Endothelial cell (in vitro differentiated cells): ENCODE results near the gene RFNG. TPM values are rescaled to one million over a fixed set of nuclear protein-coding genes. Genes with fewer than 3 reads are reported as not detected.

ENCODE experiments used
- DNase-seq: peaks from one replicate; pipeline ENCODE4 v3.0.0; 2021; ENCODE audit warnings: low spot score
- H3K27ac Mint-ChIP-seq: one replicate; pipeline ENCODE4 v1.8.0; 2021; ENCODE audit warnings: mixed read lengths, inconsistent platforms; ENCODE audit not compliant: unreplicated experiment
- H3K27me3 Mint-ChIP-seq: one replicate; pipeline ENCODE4 v1.8.0; 2021; ENCODE audit warnings: mild to moderate bottlenecking, moderate library complexity, mixed read lengths, inconsistent platforms; ENCODE audit not compliant: unreplicated experiment
- H3K36me3 Mint-ChIP-seq: one replicate; pipeline ENCODE4 v1.8.0; 2021; ENCODE audit warnings: mild to moderate bottlenecking, low read depth, mixed read lengths, inconsistent platforms; ENCODE audit not compliant: unreplicated experiment
- H3K4me1 Mint-ChIP-seq: one replicate; pipeline ENCODE4 v1.8.0; 2021; ENCODE audit warnings: mild to moderate bottlenecking, mixed read lengths, inconsistent platforms; ENCODE audit not compliant: unreplicated experiment
- H3K4me3 Mint-ChIP-seq: one replicate; pipeline ENCODE4 v1.8.0; 2021; ENCODE audit warnings: mild to moderate bottlenecking, mixed read lengths, inconsistent platforms; ENCODE audit not compliant: unreplicated experiment
- H3K9me3 Mint-ChIP-seq: one replicate; pipeline ENCODE4 v1.8.0; 2021; ENCODE audit warnings: mixed read lengths, inconsistent platforms; ENCODE audit not compliant: unreplicated experiment
- total RNA-seq: library from RNA; stranded (reverse); fragmentation: NEBNext Ultra II Directional; extraction: Animal tissue kit (Norgen Biotek cat#: 25700); gene quantifications from one replicate; pipeline ENCODE4 v1.2.1, GENCODE V29; 2021; ENCODE audit not compliant: unreplicated experiment
- TF ChIP-seq, protein P1 (sequence below): fragments of 200-600 bp; sonication (generic); IDR thresholded peaks from one replicate; pipeline ENCODE4 v1.5.0; 2021; ENCODE audit warnings: antibody characterized with exemption; ENCODE audit not compliant: unreplicated experiment

Gene RFNG
- total RNA-seq, 1 donor from 2014 or later: 19.7 TPM

GRCh38 chr17:82059272-82060000, 7.8 kb upstream of the RFNG start:
- Mint-ChIP-seq H3K27me3 (peaks cover 6% of the 10 kb centered on the region), H3K36me3 (no peaks in the 10 kb centered on the region), H3K4me1 (no peaks in the 10 kb centered on the region), H3K9me3 (no peaks in the 10 kb centered on the region), H3K4me3 (no peak overlapping the region), H3K27ac (no peak overlapping the region)
- no peak for DNase-seq
- TF ChIP-seq, protein P1, sequence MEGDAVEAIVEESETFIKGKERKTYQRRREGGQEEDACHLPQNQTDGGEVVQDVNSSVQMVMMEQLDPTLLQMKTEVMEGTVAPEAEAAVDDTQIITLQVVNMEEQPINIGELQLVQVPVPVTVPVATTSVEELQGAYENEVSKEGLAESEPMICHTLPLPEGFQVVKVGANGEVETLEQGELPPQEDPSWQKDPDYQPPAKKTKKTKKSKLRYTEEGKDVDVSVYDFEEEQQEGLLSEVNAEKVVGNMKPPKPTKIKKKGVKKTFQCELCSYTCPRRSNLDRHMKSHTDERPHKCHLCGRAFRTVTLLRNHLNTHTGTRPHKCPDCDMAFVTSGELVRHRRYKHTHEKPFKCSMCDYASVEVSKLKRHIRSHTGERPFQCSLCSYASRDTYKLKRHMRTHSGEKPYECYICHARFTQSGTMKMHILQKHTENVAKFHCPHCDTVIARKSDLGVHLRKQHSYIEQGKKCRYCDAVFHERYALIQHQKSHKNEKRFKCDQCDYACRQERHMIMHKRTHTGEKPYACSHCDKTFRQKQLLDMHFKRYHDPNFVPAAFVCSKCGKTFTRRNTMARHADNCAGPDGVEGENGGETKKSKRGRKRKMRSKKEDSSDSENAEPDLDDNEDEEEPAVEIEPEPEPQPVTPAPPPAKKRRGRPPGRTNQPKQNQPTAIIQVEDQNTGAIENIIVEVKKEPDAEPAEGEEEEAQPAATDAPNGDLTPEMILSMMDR: no peak

DNA sequence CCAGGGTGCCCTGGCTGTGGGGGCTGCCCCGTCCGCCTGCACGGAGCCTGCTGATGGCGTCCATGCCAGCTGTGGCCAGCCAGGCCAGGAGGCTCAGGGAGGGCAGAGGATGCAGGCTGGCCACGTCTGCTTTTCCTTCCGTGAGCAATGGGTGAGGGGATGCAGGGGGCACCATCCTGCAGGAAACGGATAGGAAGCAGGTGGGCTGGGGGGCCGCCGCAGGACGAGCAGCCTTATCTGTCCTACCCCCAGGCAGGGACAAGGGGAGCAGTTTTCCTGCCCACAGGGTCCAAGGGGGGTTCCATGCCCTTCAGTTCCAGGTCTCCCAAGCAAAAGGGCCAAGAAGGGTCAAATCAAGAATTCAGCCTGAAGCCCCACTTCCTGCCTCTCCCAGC, 7.2 kb upstream of the RFNG start:
- Mint-ChIP-seq H3K9me3 (no peaks in the 10 kb centered on the region), H3K4me3 (no peak overlapping the region), H3K27ac (no peak overlapping the region), H3K36me3 (no peaks in the 10 kb centered on the region), H3K4me1 (no peaks in the 10 kb centered on the region), H3K27me3 (peaks cover 7% of the 10 kb centered on the region)
- TF ChIP-seq, protein P1: no peak
- DNase-seq: no peak

DNA sequence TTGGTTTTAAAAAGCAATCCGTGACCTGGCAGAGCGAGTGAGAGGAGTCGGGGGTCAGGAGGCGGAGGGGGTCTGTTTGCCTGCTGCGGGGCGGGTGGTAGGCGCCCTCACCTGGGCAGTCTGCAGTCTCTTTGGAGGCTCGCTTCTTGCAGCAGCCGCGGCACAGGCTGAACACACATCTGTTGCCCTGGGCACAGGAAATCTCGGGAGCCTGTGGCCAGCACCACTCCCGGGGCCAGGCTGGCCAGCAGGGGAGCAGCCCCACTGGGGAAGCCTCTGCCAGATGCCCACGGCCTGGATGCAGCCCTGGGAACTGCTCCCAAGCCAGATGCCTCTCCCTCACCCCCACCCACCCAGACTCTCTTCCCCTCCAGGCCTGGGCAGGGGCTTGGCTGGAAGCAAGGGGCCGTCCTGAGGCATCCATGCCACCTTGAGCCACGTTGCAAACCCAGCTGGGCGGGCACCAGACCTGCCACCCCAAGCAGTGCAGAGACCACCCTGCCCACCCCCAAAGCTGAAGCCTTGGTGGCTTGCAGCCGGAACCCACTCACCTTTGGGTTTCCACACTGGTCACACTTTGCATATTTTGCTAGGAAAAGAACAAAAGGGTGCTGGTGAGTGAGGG, 6.7 kb upstream of the RFNG start:
- TF ChIP-seq, protein P1: no peak
- DNase-seq: no peak
- no peaks in the 10 kb centered on the region for H3K9me3 Mint-ChIP-seq
- H3K36me3 Mint-ChIP-seq: no peaks in the 10 kb centered on the region
- no peak overlapping the region for H3K27ac Mint-ChIP-seq
- H3K27me3 Mint-ChIP-seq: peaks cover 10% of the 10 kb centered on the region
- no peaks in the 10 kb centered on the region for H3K4me1 Mint-ChIP-seq
- H3K4me3 Mint-ChIP-seq: no peak overlapping the region

- Mint-ChIP-seq H3K4me1 (no peaks in the 10 kb centered on the region), H3K9me3 (no peaks in the 10 kb centered on the region), H3K36me3 (no peaks in the 10 kb centered on the region), H3K4me3 (no peak overlapping the region), H3K27ac (no peak overlapping the region), H3K27me3 (peaks cover 11% of the 10 kb centered on the region)
- TF ChIP-seq, protein P1: no peak
- DNase-seq: no peak
Observed at GRCh38 chr17:82056729-82057621, 5.4 kb upstream of the RFNG start.
